ENCODE data around the gene SETD7. TPM values are rescaled to one million over a fixed set of nuclear protein-coding genes. Genes with fewer than 3 reads are reported as not detected.
A peak's percentile ranks its signal among the peaks of the same experiment; 100 is the strongest.

SETD7 gene
- total and polyA plus RNA-seq, 2 of the 8 experiments (the other 6 are each of a cell fraction or from before 2014, with no cell fraction given): 1.5 to 4.6 TPM

DNA sequence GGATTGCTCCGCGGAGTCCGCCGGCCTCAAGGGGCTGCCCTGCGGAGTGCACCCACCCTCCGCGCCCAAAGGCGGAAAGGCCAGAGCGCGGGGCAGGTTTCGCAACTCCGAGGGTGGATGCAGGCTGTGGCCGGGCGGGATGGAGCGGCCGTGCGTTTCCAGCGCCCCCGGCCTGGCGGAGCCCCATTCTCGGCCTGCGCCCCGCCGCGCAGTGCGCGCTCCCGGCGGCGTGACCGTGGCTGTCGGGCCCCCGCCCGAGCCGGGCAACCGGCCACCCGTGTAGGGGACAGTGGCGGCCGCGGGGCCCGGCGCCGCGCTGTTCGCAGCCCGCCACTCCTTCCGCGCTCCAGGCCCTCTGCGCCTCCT, 331 bp downstream of the SETD7 start:
- Histone ChIP-seq H2BK20ac (ENCODE audit: low read length) (no peak overlapping the region), H4K8ac (ENCODE audit: extremely low read depth, insufficient read depth, low read length) (peak overlapping the region; percentile 92), H3K18ac (ENCODE audit: extremely low read depth, low read length) (peak overlapping the region; percentile 74; the same call in 1 of the 2 replicates), H2BK120ac (replicated peaks; ENCODE audit: low read depth, low read length) (no peak overlapping the region), H3K79me1 (ENCODE audit: low read depth, low read length) (no peaks in the 10 kb centered on the region), H3K4me2 (ENCODE audit: insufficient read depth in 1 of 2, low read depth in 2 of 2, low read length in 2 of 2) (peak overlapping the region; percentile 78 to 98), H2BK15ac (ENCODE audit: low read length) (peak overlapping the region; percentile 46; the same call in 1 of the 2 replicates), H3K4ac (replicated peaks; ENCODE audit: insufficient read length, low read depth, low read length) (no peak overlapping the region), H2BK12ac (ENCODE audit: low read depth, low read length) (0 out of 2 replicates have a peak overlapping the region, but pooled peaks have one; percentile 71), H3K23ac (ENCODE audit: insufficient read length) (no peak overlapping the region), H3K23me2 (ENCODE audit: low read depth, low read length) (peaks cover 19% of the 10 kb centered on the region; the same call in 1 of the 2 replicates), H3K56ac (replicated peaks; ENCODE audit: insufficient read length, low read depth, low read length) (peak overlapping the region; percentile 48), H3K36me3 (ENCODE audit: control insufficient read depth in 2 of 4, insufficient read depth in 4 of 4, low read length in 3 of 4) (no peaks in the 10 kb centered on the region), H3K4me3 (ENCODE audit: extremely low read depth in 1 of 4, insufficient read depth in 2 of 4, low read depth in 3 of 4, low read length in 4 of 4) (peak overlapping the region; percentile 54 to 81 (median 70)), H4K91ac (replicated peaks; ENCODE audit: insufficient read length, low read length) (peak overlapping the region; percentile 47), H4K20me1 (replicated peaks in 1 of 2; ENCODE audit: control insufficient read depth in 1 of 2, insufficient read depth in 2 of 2, low read length in 2 of 2) (no peaks in the 10 kb centered on the region), H2AK5ac (ENCODE audit: low read depth, low read length) (no peak overlapping the region), H3K27ac (ENCODE audit: low read depth, low read length) (no peak overlapping the region), H3K79me2 (ENCODE audit: control insufficient read depth in 1 of 2, insufficient read depth in 2 of 2, low read length in 2 of 2) (no peaks in the 10 kb centered on the region), H3K27me3 (replicated peaks in 1 of 4; ENCODE audit: control insufficient read depth in 3 of 4, extremely low read depth in 1 of 4, insufficient read depth in 3 of 4, low read length in 3 of 4) (peaks cover 15 to 44% (median 40%) of the 10 kb centered on the region in 4 experiments), H4K5ac (ENCODE audit: insufficient read length, low read depth, low read length) (no peak overlapping the region), H2BK5ac (ENCODE audit: low read depth, low read length) (0 out of 2 replicates have a peak overlapping the region, but pooled peaks have one; percentile 60), H3K9me3 (ENCODE audit: insufficient read depth in 2 of 2, low read depth in 1 of 2, low read length in 1 of 2) (no peaks in the 10 kb centered on the region), H3K4me1 (replicated peaks in 1 of 4; ENCODE audit: control insufficient read depth in 3 of 4, insufficient read depth in 4 of 4, low read length in 3 of 4) (peaks cover 0 to 14% (median 6%) of the 10 kb centered on the region in 4 experiments; a peak in 6 of 7 replicates), H3K14ac (ENCODE audit: insufficient read length) (no peak overlapping the region), H3K9ac (replicated peaks in 1 of 4; ENCODE audit: extremely low read depth in 1 of 4, low read depth in 3 of 4, low read length in 3 of 4) (peak overlapping the region; percentile 46 to 82 (median 75); a peak in 5 of 7 replicates), H2AFZ (ENCODE audit: low read length) (no peak overlapping the region; the same call in 1 of the 2 replicates)
- no peak for DNase-seq (ENCODE audit: low read depth in 1 of 2, low spot score in 2 of 2)
- CTCF ChIA-PET (ENCODE audit: partially characterized antibody): interaction anchor here (0.8 to 3.3 kb wide), 3 partner anchors 9 to 98 kb away, joined by 3 to 10 read pairs (median 3); no protein-coding TSS in a partner anchor
- POLR2A ChIA-PET (ENCODE audit: partially characterized antibody): interaction anchor here (1.0 to 1.3 kb wide), 5 partner anchors 8 to 114 kb away, joined by 3 to 4 read pairs (median 3); no protein-coding TSS in a partner anchor
- WGBS, 2 experiments (ENCODE audit: extremely low coverage in 1 of 2, insufficient coverage in 1 of 2, insufficient read length in 1 of 2, insufficient replicate concordance in 2 of 2, low coverage in 1 of 2, low lambda C conversion rate in 2 of 2, missing lambda C conversion rate in 1 of 2): 1% methylated on average over 29 of the region's 49 CpGs; no CpG with 5 or more reads in 1 of the 2 experiments
- TF ChIP-seq RBBP5 (IDR thresholded peaks at IDR 0.05; ENCODE audit: borderline replicate concordance, low read depth, low read length) (0 out of 2 replicates have a peak, but pooled peaks have one; percentile 86), CEBPB (IDR thresholded peaks at IDR 0.05; ENCODE audit: low read depth, low read length) (peak; percentile 81), KDM1A (IDR thresholded peaks at IDR 0.05; ENCODE audit: borderline replicate concordance, low read length) (no peak), YY1 (IDR thresholded peaks at IDR 0.05; ENCODE audit: low read depth, low read length) (no peak), PHF8 (conservative IDR thresholded peaks at IDR 0.05; ENCODE audit: low read depth, low read length) (0 out of 2 replicates have a peak, but pooled peaks have one; percentile 39), EZH2 (IDR thresholded peaks at IDR 0.05; ENCODE audit: low read depth, low read length, severe bottlenecking) (no peak), RNF2 (IDR thresholded peaks at IDR 0.05; ENCODE audit: borderline replicate concordance, low read depth, low read length, missing control alignments, poor library complexity, severe bottlenecking) (no peak), POLR2A (IDR thresholded peaks at IDR 0.05; ENCODE audit: control extremely low read depth in 1 of 2, low read depth in 2 of 2, low read length in 2 of 2) (peak; percentile 31 to 64; a peak in 2 of 3 replicates)
- TF ChIP-seq, protein P1, sequence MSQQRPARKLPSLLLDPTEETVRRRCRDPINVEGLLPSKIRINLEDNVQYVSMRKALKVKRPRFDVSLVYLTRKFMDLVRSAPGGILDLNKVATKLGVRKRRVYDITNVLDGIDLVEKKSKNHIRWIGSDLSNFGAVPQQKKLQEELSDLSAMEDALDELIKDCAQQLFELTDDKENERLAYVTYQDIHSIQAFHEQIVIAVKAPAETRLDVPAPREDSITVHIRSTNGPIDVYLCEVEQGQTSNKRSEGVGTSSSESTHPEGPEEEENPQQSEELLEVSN (IDR thresholded peaks at IDR 0.05): no peak; the same call in 1 of the 2 replicates
- no peak for FAIRE-seq

All from H1 (cell line).